Measurements from ENCODE around the gene OR5B17. TPM values are rescaled to one million over a fixed set of nuclear protein-coding genes. Genes with fewer than 3 reads are reported as not detected.
"Not testable (repeated sequence)": the region's sequence is repeated elsewhere in the genome, so short reads cannot be mapped to it uniquely, and the experiment has no call there.

Gene OR5B17
- total and polyA plus RNA-seq, 4 donors: not detected

DNA sequence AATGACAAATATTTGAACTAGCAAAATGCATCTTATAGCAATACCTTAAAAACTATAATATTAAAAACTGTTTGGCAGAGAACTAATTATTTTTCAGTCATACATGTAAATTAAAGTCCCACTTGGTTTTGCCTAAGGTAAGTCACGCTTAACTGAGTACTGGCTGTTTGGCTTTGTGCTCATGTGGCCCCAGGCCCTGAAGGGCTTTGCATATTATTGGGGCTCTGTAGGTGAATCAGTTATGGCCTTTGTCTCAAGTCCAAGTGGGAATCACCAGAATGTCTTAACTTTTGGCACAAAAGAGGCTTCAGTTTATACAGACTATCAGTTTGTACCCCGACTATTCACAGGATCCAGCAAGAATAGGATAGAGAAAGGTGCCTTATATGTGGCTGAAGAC, 40.8 kb upstream of the OR5B17 start:
- not testable (repeated sequence) for H3K4me3 ChIP-seq (ENCODE audit: low read depth in 1 of 3, low read length in 3 of 3); H3K27ac ChIP-seq (ENCODE audit: low read depth in 1 of 2, low read length in 2 of 2); H3K9me3 ChIP-seq (ENCODE audit: control insufficient read depth in 4 of 4, low read length in 3 of 4); H3K9ac ChIP-seq (ENCODE audit: low read depth in 1 of 2, low read length in 2 of 2); H3K27me3 ChIP-seq (ENCODE audit: control insufficient read depth in 4 of 4, insufficient read depth in 4 of 4, low read length in 3 of 4); H3K36me3 ChIP-seq (ENCODE audit: control insufficient read depth in 4 of 4, insufficient read depth in 3 of 4, low read depth in 1 of 4, low read length in 3 of 4); H3K4me1 ChIP-seq (ENCODE audit: control insufficient read depth in 4 of 4, insufficient read depth in 4 of 4, low read length in 3 of 4); DNase-seq (ENCODE audit: low spot score)
- WGBS: 79% methylated on average over 1 of the region's 2 CpGs

DNA sequence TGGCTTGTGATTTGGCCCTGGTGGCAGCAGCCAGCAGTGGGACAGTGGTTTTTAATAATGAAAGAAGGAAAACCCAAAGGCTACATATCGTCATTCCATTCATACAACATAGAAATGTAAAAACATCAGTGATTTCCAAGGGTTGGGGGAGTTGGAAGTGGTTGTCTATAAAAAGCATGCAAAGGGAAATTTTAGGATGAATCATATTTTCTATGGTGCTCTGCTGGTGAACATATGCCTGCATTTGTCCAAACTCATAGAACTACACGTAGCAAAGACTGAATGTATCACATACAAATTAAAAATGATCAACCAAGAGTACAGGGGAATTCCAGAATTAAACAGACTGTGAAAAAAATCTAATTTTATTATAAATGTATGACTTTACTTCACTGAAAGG, 36.7 kb upstream of the OR5B17 start:
- no peak for DNase-seq (ENCODE audit: low spot score)
- no peak overlapping the region for H3K4me3 ChIP-seq (ENCODE audit: low read depth in 1 of 3, low read length in 3 of 3)
- H3K36me3 ChIP-seq (ENCODE audit: control insufficient read depth in 4 of 4, insufficient read depth in 3 of 4, low read depth in 1 of 4, low read length in 3 of 4): no peaks in the 10 kb centered on the region
- H3K27ac ChIP-seq (ENCODE audit: low read depth in 1 of 2, low read length in 2 of 2): no peak overlapping the region
- H3K9ac ChIP-seq (ENCODE audit: low read depth in 1 of 2, low read length in 2 of 2): no peak overlapping the region
- 67% methylated on average over 2 of the region's 2 CpGs for WGBS
- no peak for TF ChIP-seq ZBTB33 (IDR thresholded peaks at IDR 0.05)
- TF ChIP-seq RAD21 (IDR thresholded peaks at IDR 0.05): no peak
- no peak for TF ChIP-seq YY1 (IDR thresholded peaks at IDR 0.05)
- no peak for TF ChIP-seq NR2F2 (IDR thresholded peaks at IDR 0.05)
- H3K27me3 ChIP-seq (ENCODE audit: control insufficient read depth in 4 of 4, insufficient read depth in 4 of 4, low read length in 3 of 4): no peaks in the 10 kb centered on the region
- no peaks in the 10 kb centered on the region for H3K4me1 ChIP-seq (ENCODE audit: control insufficient read depth in 4 of 4, insufficient read depth in 4 of 4, low read length in 3 of 4)
- H3K9me3 ChIP-seq (ENCODE audit: control insufficient read depth in 4 of 4, low read length in 3 of 4): peaks cover 0 to 5% (median 3%) of the 10 kb centered on the region in 4 donors

DNA sequence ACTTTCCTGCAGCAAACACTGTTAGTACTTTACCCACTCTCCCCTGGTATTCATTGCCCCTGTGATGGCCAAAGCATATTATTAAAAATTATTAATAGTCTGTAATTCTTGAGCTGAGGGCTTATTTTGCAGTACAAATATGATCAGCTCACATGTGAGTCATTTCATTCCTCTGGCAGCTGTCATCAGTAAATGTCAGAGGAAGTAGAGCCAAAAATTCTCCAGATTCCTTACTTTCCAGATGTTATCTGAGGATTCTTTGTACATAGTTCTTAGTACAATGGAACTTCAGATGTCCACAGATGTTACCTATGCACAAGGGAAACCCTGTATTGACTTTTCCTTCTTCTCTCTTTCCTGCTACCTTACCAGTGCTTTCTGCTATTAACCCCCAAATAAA, 35.3 kb upstream of the OR5B17 start:
- DNase-seq (ENCODE audit: low spot score): no peak
- no peak overlapping the region for H3K27ac ChIP-seq (ENCODE audit: low read depth in 1 of 2, low read length in 2 of 2)
- H3K36me3 ChIP-seq (ENCODE audit: control insufficient read depth in 4 of 4, insufficient read depth in 3 of 4, low read depth in 1 of 4, low read length in 3 of 4): no peaks in the 10 kb centered on the region
- H3K9me3 ChIP-seq (ENCODE audit: control insufficient read depth in 4 of 4, low read length in 3 of 4): peaks cover 0 to 5% (median 3%) of the 10 kb centered on the region in 4 donors
- no peaks in the 10 kb centered on the region for H3K27me3 ChIP-seq (ENCODE audit: control insufficient read depth in 4 of 4, insufficient read depth in 4 of 4, low read length in 3 of 4)
- no peak overlapping the region for H3K4me3 ChIP-seq (ENCODE audit: low read depth in 1 of 3, low read length in 3 of 3)
- H3K4me1 ChIP-seq (ENCODE audit: control insufficient read depth in 4 of 4, insufficient read depth in 4 of 4, low read length in 3 of 4): no peaks in the 10 kb centered on the region
- no peak for TF ChIP-seq TAF1 (conservative IDR thresholded peaks at IDR 0.05)
- no peak for TF ChIP-seq REST (IDR thresholded peaks at IDR 0.05)
- TF ChIP-seq GABPA (IDR thresholded peaks at IDR 0.05 in 1 of 2, conservative IDR thresholded peaks at IDR 0.05 in 1 of 2): no peak
- TF ChIP-seq, protein P1, sequence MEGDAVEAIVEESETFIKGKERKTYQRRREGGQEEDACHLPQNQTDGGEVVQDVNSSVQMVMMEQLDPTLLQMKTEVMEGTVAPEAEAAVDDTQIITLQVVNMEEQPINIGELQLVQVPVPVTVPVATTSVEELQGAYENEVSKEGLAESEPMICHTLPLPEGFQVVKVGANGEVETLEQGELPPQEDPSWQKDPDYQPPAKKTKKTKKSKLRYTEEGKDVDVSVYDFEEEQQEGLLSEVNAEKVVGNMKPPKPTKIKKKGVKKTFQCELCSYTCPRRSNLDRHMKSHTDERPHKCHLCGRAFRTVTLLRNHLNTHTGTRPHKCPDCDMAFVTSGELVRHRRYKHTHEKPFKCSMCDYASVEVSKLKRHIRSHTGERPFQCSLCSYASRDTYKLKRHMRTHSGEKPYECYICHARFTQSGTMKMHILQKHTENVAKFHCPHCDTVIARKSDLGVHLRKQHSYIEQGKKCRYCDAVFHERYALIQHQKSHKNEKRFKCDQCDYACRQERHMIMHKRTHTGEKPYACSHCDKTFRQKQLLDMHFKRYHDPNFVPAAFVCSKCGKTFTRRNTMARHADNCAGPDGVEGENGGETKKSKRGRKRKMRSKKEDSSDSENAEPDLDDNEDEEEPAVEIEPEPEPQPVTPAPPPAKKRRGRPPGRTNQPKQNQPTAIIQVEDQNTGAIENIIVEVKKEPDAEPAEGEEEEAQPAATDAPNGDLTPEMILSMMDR (IDR thresholded peaks at IDR 0.05; ENCODE audit: low read depth, low read length, missing input control): no peak
- TF ChIP-seq, protein P2, sequence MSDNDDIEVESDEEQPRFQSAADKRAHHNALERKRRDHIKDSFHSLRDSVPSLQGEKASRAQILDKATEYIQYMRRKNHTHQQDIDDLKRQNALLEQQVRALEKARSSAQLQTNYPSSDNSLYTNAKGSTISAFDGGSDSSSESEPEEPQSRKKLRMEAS (IDR thresholded peaks at IDR 0.05): no peak
- no peak for TF ChIP-seq EGR1 (IDR thresholded peaks at IDR 0.05; ENCODE audit: low read depth in 2 of 2)
- no peak for TF ChIP-seq ATF3 (IDR thresholded peaks at IDR 0.05)
- TF ChIP-seq JUND (IDR thresholded peaks at IDR 0.05): no peak
- no peak for TF ChIP-seq FOXA2 (IDR thresholded peaks at IDR 0.05)
- no peak for TF ChIP-seq HNF4A (conservative IDR thresholded peaks at IDR 0.05)
- no peak for TF ChIP-seq HNF4G (IDR thresholded peaks at IDR 0.05)
- no peak for TF ChIP-seq NR2F2 (IDR thresholded peaks at IDR 0.05)
- TF ChIP-seq ZBTB33 (IDR thresholded peaks at IDR 0.05): no peak
- no peak for TF ChIP-seq RAD21 (IDR thresholded peaks at IDR 0.05)
- no peak for TF ChIP-seq FOXA1 (IDR thresholded peaks at IDR 0.05)
- TF ChIP-seq RXRA (IDR thresholded peaks at IDR 0.05): no peak
- no peak for TF ChIP-seq SP1 (IDR thresholded peaks at IDR 0.05)
- TF ChIP-seq YY1 (IDR thresholded peaks at IDR 0.05): no peak
- H3K9ac ChIP-seq (ENCODE audit: low read depth in 1 of 2, low read length in 2 of 2): no peak overlapping the region

Data from liver (tissue), 9 donors.